CD4-positive, alpha-beta T cell treated with Interferon alpha-2 for 1 hour (primary cell): Measurements from ENCODE around the gene HERC4.

Source experiments
- DNase-seq, 2 donors: peaks; one replicate each; pipeline ENCODE4 v3.0.0-alpha.2; 2020 to 2022

The HERC4 gene, protein sequence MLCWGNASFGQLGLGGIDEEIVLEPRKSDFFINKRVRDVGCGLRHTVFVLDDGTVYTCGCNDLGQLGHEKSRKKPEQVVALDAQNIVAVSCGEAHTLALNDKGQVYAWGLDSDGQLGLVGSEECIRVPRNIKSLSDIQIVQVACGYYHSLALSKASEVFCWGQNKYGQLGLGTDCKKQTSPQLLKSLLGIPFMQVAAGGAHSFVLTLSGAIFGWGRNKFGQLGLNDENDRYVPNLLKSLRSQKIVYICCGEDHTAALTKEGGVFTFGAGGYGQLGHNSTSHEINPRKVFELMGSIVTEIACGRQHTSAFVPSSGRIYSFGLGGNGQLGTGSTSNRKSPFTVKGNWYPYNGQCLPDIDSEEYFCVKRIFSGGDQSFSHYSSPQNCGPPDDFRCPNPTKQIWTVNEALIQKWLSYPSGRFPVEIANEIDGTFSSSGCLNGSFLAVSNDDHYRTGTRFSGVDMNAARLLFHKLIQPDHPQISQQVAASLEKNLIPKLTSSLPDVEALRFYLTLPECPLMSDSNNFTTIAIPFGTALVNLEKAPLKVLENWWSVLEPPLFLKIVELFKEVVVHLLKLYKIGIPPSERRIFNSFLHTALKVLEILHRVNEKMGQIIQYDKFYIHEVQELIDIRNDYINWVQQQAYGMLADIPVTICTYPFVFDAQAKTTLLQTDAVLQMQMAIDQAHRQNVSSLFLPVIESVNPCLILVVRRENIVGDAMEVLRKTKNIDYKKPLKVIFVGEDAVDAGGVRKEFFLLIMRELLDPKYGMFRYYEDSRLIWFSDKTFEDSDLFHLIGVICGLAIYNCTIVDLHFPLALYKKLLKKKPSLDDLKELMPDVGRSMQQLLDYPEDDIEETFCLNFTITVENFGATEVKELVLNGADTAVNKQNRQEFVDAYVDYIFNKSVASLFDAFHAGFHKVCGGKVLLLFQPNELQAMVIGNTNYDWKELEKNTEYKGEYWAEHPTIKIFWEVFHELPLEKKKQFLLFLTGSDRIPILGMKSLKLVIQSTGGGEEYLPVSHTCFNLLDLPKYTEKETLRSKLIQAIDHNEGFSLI

DNA sequence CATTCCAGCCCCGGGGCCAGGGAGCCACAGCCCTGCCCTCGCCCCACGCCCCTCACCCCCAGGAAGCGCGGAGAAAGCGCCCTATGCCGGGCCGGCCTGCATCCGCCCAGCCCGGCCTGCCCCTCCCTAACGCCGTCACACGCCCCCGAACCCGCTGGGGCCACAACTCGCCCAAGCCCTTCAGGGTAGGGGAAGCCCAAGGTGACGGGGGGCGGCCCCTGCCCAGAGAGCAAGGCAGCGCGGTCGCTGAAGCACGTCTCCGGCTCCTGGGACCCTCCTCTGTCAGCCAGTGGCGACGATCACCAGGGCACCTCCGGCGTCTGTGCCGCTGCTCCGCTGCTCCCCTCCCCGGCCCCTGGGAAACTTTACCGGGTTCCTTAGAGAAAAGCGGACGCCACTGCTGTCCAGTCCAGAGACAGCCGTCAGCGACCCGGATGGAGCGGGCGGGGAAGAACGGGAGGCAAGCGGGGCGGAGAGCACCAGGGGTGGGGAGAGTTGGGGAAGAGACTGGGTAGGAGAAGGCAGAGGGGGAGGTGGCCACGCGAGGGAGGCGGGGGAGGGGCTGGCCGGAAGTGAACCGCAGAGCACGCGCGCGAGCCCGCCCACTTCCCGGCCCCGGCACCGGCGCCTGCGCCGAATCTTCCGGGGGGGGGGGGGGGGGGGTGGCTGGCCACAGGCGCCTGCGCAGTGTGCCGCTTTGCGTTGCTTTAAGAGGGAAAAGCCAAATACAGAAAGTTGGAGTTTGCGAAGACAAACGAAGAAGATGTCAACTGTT, at the start of gene HERC4:
HERC4 (minus strand) TSS at position 509 of the 775 bp plus-strand sequence. CDS start 2,175 bp downstream, outside the sequence.
- peak; percentile 90 to 93 for DNase-seq

DNA sequence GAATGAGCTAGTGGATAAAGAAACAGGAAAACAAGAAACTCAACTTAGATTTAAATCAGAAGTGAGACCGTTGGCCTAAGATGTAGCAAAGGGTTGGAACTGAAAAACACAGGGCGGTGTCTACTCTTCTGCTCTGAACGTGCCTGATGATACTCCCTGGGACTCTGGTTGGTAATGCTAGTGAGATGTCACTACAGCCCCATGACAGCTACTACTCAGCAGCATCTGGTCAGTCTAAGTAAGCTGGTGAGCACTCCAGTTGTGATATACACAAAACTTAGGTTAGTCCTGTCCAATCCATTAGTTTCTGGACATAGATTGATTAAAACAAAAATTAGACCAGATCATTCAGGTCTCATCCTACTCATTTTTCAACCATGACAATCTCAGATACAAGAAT, 49.6 kb upstream of the HERC4 start:
- DNase-seq, result no peak

DNA sequence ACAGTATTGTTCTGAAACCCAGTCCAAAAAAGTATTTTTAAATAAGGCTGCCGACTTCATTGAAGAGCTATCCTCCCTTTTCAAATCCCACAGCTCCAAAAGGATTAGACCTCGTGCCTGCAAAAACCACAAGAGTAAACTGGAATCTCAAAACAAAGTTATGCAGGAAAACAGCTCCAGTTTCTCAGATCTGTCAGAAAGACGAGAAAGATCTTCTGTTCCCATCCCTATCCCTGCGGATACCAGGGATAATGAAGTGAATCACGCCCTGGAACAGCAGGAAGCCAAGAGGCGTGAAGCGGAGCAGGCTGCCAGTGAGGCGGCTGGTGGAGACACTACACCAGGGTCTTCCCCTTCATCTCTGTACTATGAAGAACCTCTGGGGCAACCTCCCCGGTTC, 46.8 kb upstream of the HERC4 start:
- DNase-seq, result no peak

- no peak for DNase-seq
Measured at GRCh38 chr10:68121020-68121743, 46.1 kb upstream of the HERC4 start.

DNA sequence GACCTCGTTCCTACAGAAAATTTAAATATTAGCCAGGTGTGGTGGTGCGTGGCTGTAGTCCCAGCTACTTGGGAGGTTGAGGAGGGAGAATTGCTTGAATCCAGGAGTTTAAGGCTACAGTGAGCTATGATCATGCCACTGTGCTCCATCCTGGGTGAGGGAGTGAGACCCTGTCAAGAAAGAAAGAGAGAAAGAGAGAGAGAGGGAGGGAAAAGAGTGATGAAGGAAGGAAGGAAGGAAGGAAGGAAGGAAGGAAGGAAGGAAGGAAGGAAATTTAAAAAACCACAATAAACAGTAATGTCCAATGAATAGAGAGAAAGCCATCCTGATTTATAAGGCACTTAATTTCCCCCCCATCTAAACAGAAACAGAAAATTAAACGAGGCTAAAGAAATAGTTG, 43.6 kb upstream of the HERC4 start:
- DNase-seq, result no peak

DNA sequence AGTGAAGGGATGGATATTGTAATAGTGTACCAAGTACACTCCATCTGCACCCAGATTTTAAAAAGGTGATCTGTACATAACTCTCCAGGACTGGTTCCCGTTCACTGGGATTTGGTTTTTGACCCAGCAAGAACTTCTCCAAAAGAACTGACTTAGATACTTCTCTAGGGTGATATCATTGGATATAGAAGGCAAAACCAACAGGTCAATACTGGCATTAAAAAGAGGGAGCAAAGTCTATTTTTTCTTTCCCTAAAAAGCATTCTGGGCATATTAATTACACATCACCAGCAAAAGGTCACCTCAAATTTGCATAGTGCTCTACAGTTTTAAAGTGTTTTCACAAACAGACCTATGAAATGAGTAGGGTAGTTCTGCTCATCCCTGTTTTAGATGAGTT, 37.8 kb upstream of the HERC4 start:
- no peak for DNase-seq

- no peak for DNase-seq
Measured at GRCh38 chr10:68111584-68111983, 36.5 kb upstream of the HERC4 start.

- DNase-seq, result no peak
Measured at GRCh38 chr10:68110027-68110426, 34.9 kb upstream of the HERC4 start.

DNA sequence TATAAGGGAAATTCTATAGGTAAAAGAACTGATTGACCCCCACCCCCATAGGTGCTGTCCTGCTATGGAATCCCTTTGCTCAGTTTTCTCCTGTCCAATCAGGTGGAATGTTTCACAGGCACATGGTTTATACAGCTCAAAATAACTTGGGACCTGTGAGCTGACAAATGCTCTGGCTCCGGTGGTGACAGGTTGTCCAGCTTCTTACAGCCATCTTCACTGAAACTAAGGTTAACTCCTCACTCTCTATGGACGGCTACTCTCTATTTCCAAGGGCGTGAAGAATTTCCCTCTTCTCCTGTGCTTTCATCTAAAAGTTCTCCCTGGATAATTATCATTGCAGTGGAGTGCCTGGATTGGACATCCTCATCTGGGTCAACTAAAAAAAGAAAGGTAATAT, 34.2 kb upstream of the HERC4 start, which contains the start of gene MYPN:
MYPN (plus strand) TSS at position 158 of the 400 bp plus-strand sequence. CDS start 11,951 bp downstream, outside the sequence.
- DNase-seq, result no peak

DNA sequence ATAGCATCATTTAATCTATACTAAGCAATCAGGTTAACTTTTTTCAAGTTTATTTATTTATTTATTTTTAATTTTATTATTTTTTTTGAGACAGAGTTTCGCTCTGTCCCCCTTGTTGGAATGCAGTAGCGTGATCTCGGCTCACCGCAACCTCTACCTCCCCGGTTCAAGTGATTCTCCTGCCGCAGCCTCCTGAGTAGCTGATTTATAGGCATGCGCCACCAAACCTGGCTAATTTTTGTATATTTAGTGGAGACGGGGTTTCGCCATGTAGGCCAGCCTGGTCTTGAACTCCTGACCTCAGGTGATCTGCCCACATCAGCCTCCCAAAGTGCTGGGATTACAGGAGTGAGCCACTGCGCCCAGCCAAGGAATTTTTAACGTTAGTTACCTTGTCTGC, 33.6 kb upstream of the HERC4 start:
- DNase-seq, result no peak

GRCh38 chr10:68108051-68108450, 33.0 kb upstream of the HERC4 start:
- no peak for DNase-seq

DNA sequence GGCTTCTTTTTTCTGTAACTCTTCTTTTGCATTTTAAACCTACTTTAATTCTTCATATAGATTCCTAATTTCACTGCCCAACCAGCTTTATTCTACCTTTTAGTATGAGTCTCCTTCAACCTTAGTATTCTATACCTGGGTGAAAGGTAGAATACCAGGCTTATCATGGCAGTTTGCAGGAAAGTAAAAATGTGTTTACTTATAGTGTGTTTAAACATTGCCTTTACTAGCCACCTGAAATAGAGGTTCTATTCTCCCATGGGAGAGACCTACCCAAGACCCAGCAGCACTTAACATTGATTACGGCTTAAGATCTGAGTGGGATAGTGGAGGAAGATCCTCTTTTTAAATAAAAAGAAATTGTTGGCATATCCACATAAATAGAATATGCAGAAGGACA, 32.6 kb upstream of the HERC4 start:
- DNase-seq, result no peak

GRCh38 chr10:68106656-68107055, 31.6 kb upstream of the HERC4 start:
- DNase-seq, result no peak

GRCh38 chr10:68105820-68106219, 30.7 kb upstream of the HERC4 start:
- DNase-seq, result no peak

GRCh38 chr10:68103901-68104300, 28.8 kb upstream of the HERC4 start:
- no peak for DNase-seq

DNA sequence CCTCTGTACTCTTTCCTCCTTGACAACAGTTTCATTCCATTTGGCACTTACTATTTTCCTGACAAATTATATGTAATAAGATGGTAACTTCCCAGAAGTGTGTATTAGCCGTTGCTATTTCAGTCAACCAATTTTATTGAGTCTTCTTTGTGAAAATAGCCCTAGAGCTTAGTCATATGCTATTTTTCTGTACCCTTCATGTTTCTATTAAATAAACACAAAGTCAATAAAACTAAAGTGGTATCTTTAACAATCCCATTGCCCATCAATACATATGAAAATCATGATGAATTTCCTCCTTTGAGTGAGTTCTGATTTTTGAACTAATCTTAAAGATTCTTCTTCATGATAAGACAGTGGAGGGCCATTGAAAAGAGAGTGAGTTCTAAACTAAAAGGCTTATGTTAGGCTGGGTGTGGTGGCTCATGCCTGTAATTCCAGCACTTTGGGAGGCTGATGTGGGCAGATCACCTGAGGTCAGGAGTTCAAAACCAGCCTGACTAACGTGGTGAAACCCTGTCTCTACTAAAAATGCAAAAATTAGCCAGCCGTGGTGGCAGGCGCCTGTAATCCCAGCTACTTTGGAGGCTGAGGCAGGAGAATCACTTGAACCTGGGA, 28.3 kb upstream of the HERC4 start:
- no peak for DNase-seq

DNA sequence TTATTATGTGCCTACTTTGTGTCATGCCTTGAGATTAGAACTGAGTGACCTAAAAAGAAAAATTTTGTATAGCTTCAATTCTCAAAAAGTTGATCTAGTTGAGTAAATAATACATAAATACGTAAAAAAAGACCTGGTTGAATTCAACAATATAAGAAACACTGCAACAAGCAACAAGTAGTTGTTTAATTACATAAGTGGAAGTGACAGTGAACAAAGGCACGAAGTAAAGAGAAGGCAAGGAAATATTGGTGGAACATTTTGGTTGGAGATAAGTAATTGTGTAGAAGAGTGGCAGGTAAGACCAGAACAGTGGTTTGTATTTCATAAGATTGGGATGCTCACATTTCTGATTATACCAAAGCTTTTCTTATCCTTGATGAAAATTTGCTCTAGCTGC, 26.0 kb upstream of the HERC4 start:
- no peak for DNase-seq

- DNase-seq, result no peak
Measured at GRCh38 chr10:68099736-68100135, 24.7 kb upstream of the HERC4 start.

DNA sequence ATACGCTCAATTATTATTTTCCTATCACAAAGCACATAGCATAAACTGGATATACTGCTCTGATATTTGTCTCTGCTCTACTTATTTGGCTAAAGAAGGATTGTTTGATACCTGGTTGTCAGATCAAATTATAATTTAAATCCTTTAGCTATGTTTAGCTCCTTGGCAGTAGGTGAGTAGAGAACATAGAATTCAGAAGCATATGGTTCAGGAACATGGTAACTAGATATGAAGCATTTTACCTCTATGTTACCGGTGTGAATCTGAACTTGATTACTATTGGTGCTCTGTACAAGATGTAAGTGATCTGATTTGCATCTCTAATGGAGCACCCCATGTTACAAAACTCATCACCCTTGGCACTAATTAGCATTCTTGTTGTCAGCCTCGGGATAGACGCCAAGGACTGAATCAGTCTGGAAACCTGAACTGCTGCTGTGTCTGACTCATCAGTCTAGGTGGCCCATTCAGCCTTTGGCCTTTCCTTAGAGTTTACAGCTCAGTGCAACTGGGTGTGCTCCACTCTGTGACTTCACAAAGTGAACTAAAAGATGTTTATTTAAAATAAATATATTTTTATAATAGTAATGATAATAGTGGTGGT, 21.9 kb upstream of the HERC4 start:
- DNase-seq, result no peak

DNA sequence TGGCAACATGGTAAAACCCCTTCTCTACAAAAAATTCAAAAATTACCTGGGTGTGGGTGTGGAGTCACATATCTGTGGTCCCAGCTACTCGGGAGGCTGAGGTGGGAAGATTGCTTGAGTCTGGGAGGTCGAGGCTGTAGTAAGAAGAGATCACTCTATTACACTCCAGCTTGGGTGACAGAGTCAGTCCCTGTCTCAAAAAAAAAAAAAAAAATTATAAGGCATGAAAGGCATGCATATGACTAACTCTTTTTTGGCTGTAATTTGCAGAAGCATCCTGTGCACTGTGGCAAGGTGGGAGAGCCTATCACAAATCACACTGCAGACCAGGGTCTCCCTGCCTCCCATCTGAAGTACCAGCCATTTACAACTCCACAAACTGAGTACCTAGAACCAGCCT, 20.1 kb upstream of the HERC4 start:
- DNase-seq, result no peak

GRCh38 chr10:68092512-68092911, 17.4 kb upstream of the HERC4 start:
- DNase-seq, result no peak
